IgD-negative memory B cell (primary cell): ENCODE data around the gene SFTPD. TPM values are rescaled to one million over a fixed set of nuclear protein-coding genes. Genes with fewer than 3 reads are reported as not detected.
"Not testable (repeated sequence)": the region's sequence is repeated elsewhere in the genome, so short reads cannot be mapped to it uniquely, and the experiment has no call there.

ENCODE experiments used
- H3K27ac Mint-ChIP-seq, 3 donors: one replicate each; pipeline ENCODE4 v1.8.0; 2020 to 2022; ENCODE audit warnings: mild to moderate bottlenecking in 3 of 3, mixed read lengths in 3 of 3, moderate library complexity in 1 of 3
- H3K27me3 Mint-ChIP-seq: one replicate; pipeline ENCODE4 v1.8.0; 2021; ENCODE audit warnings: mixed read lengths
- H3K36me3 Mint-ChIP-seq: one replicate; pipeline ENCODE4 v1.8.0; 2020; ENCODE audit warnings: mild to moderate bottlenecking, mixed read lengths
- H3K4me1 Mint-ChIP-seq, 3 donors: one replicate each; pipeline ENCODE4 v1.8.0; 2020 to 2022; ENCODE audit warnings: mixed read lengths in 3 of 3, mild to moderate bottlenecking in 1 of 3
- H3K4me3 Mint-ChIP-seq, 4 donors: one replicate each; pipeline ENCODE4 v1.8.0; 2020 to 2022; ENCODE audit warnings: mild to moderate bottlenecking in 4 of 4, mixed read lengths in 4 of 4, moderate library complexity in 3 of 4
- H3K9me3 Mint-ChIP-seq, 3 donors: one replicate each; pipeline ENCODE4 v1.8.0; 2020 to 2021; ENCODE audit warnings: mixed read lengths in 3 of 3, mild to moderate bottlenecking in 1 of 3
- polyA plus RNA-seq: library from polyadenylated mRNA; unstranded; fragments of 300-500 nt; fragmentation: Illumina TruSeq; gene quantifications from one replicate; pipeline ENCODE4 v1.2.3, GENCODE V29; 2021

The SFTPD gene
- polyA plus RNA-seq, 1 donor from 2014 or later, result not detected

DNA sequence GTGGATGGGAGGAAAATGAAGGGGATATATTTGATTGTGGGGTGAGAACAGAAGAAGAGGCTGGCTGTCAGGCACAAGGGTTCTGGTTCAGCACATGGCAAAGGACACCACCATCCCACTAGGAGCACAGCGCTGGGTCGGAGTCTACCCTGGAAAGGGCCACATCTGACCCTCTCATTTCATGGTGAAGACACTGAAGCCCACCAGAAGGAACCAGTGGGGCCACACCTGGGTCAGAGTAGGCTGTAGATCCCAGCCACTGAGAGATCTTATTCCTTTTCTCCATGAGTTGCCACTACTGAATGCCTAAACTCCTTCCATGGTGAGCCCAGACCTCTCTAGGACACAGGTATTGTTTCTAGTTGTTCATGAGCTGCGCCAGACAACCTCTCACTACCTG lies 25.8 kb downstream of the SFTPD start:
- peaks cover 2% of the 10 kb centered on the region for H3K27me3 Mint-ChIP-seq
- H3K27ac Mint-ChIP-seq, result peak overlapping the region in 1 of 3 donors; percentile 72
- H3K36me3 Mint-ChIP-seq, result peaks cover 5% of the 10 kb centered on the region
- peaks cover 0 to 4% (median 1%) of the 10 kb centered on the region in 3 donors for H3K4me1 Mint-ChIP-seq
- H3K4me3 Mint-ChIP-seq, result no peak overlapping the region
- peaks cover 0 to 6% (median 0%) of the 10 kb centered on the region in 3 donors for H3K9me3 Mint-ChIP-seq

DNA sequence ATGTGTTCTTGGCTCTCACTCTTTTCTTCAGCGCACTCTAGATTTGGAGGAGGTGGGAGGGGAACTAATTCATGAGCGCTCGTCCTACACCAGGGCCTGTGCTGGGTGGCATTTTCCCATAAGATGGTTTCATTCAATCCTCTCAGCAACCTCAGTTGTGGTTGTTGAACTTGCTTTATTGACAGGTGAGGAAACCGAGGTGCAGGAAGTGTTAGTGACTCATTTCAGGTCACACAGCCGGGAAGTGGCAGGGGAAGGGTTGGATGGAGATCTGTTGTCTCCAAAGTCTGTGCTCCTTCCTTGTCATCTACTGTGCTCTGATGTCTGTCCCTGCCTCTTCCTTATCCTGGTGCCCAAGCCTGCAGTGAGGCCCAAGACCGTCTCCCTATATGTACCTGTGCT lies 26.9 kb downstream of the SFTPD start:
- not testable (repeated sequence) for H3K9me3 Mint-ChIP-seq, H3K36me3 Mint-ChIP-seq, H3K27me3 Mint-ChIP-seq, H3K4me1 Mint-ChIP-seq, H3K27ac Mint-ChIP-seq, H3K4me3 Mint-ChIP-seq

DNA sequence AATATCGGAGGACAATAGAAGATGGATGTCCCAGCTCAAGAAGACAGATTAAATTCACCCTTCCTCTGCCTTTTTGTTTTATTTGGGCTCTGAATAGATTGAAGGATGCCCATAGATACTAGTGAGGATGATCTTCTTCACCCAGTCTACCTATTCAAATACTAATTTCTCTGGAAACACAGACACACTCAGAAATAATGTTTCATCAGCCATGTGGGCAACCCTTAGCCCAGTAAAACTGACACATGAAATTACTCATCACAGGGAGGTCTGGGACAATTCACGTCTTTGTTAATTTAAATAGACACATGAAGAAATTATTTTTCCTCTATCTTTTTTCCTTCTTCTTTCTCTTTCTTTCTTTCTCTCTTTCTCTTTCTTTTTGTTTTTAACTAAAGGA lies 33.1 kb downstream of the SFTPD start:
- not testable (repeated sequence) for H3K9me3 Mint-ChIP-seq, H3K27ac Mint-ChIP-seq, H3K36me3 Mint-ChIP-seq, H3K27me3 Mint-ChIP-seq, H3K4me3 Mint-ChIP-seq
- peaks cover 0 to 10% (median 2%) of the 10 kb centered on the region in 3 donors for H3K4me1 Mint-ChIP-seq

DNA sequence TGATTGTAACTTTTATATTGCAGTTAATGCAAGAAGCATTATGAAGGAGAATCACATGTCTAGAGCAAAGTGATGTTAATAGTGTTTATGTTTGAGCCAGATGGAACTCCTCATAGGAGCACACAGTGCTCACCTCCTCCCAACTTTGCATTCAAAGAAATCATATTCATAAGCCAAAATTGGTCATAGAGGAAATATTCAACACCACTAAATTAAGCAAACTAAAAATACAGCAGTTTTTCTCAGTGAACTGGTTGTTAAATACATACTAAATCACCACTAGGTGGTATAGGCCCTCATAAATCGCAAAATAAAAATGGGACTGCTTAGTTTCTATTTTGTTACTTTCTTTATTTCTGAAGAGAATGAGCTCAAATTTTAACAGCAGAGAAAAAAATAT lies 34.4 kb downstream of the SFTPD start:
- H3K36me3 Mint-ChIP-seq, H3K27ac Mint-ChIP-seq: not testable (repeated sequence)

DNA sequence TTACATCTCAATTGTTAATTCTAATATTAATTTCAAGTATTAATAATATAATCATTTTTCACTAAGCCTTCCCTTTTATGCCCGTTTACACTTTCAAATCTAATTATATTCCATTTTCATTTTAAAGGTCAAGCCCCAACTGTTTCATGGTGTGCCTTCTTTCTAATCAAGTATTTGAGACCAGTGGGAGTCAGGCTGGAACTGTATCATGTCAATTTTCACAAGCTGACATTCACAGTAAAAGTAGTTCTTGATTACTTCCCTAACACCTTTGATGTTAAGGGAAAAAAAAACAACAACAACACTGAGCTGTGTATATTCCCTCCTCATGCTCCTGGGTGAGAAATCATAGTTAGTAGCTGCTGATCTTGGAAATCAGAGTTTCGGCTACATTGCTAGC lies 38.1 kb downstream of the SFTPD start:
- H3K4me3 Mint-ChIP-seq, result no peak overlapping the region
- H3K27ac Mint-ChIP-seq, result no peak overlapping the region
- peaks cover 6% of the 10 kb centered on the region for H3K27me3 Mint-ChIP-seq
- H3K4me1 Mint-ChIP-seq, result peaks cover 0 to 2% (median 0%) of the 10 kb centered on the region in 3 donors
- H3K9me3 Mint-ChIP-seq, result no peaks in the 10 kb centered on the region
- no peaks in the 10 kb centered on the region for H3K36me3 Mint-ChIP-seq

More for the DNA sequence above, 34.4 kb downstream of the SFTPD start:
- H3K27me3 Mint-ChIP-seq, H3K9me3 Mint-ChIP-seq, H3K4me3 Mint-ChIP-seq: not testable (repeated sequence)
- H3K4me1 Mint-ChIP-seq, result peaks cover 0 to 10% (median 4%) of the 10 kb centered on the region in 3 donors

DNA sequence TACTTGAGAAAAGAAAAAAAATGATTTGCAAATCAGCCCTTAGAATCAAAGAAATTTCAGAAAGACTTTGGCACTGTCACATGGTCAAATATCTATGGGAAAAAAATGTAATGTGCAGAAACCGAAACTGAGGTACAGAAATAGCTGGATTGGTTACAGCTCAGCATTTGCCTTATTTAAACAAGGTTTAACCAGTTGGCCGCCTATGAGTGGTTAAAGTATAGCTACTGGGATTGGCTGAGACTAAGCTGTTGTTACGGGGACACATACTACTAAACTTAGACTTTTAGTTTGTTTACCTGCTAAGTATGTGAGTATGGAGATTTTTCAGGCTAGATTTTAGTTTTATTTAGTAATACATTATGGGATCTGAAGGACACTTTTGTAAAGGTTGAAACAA lies 38.6 kb downstream of the SFTPD start:
- Mint-ChIP-seq H3K27ac (no peak overlapping the region), H3K36me3 (no peaks in the 10 kb centered on the region), H3K27me3 (peaks cover 10% of the 10 kb centered on the region), H3K4me1 (peaks cover 0 to 3% (median 0%) of the 10 kb centered on the region in 3 donors), H3K4me3 (no peak overlapping the region), H3K9me3 (no peaks in the 10 kb centered on the region)

DNA sequence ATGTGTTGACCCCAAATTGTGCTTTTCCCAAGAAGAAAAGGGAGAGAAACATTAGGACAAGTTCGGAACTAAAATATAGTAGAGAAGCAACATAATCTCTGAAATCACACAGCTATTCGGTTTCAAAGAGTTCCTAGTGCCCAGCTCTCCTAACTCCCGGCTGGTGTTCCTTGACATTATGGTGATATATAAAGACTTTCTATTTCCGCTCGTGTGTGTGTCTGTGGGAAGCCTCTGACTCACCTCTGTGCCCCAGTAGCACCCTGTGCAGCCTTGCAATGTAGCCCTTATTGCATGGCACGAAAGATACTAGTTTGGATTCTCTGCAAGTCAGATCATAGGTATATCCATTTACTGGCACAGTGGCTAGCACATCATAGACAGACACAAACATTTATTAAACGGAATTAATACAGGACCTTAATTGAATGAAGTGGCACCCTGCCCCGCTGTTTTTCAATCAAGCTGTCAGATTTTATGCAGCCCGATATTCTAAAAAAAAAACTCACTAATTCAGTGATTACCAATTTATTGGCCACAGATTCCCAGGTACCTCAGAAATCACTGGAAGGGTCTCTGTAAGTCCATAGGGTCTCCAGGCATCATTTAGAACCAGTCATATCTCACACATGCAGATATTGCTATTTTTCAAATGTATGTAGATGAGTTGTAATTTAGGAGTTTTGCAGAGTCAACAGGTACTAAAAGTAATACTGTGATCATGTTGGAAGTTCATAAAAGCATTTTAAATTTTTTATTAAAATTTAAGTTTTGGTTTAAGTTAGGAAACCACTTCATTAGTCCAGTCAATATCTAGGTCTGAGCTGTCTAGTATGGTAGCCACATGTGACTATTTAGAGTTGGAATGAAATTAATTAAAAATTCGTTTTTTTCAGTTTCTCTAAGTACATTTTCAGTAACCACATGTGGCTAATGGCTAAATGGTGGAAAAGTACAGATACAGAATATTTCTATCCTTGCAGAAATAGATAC lies 43.3 kb downstream of the SFTPD start:
- peak overlapping the region in 1 of 3 donors; percentile 15 for H3K27ac Mint-ChIP-seq
- H3K4me1 Mint-ChIP-seq, result peaks cover 4 to 14% (median 10%) of the 10 kb centered on the region in 3 donors
- peaks cover 32% of the 10 kb centered on the region for H3K27me3 Mint-ChIP-seq
- H3K9me3 Mint-ChIP-seq, result peaks cover 0 to 3% (median 0%) of the 10 kb centered on the region in 3 donors
- peaks cover 2% of the 10 kb centered on the region for H3K36me3 Mint-ChIP-seq
- peak overlapping the region; percentile 8 to 94 (median 86) for H3K4me3 Mint-ChIP-seq

DNA sequence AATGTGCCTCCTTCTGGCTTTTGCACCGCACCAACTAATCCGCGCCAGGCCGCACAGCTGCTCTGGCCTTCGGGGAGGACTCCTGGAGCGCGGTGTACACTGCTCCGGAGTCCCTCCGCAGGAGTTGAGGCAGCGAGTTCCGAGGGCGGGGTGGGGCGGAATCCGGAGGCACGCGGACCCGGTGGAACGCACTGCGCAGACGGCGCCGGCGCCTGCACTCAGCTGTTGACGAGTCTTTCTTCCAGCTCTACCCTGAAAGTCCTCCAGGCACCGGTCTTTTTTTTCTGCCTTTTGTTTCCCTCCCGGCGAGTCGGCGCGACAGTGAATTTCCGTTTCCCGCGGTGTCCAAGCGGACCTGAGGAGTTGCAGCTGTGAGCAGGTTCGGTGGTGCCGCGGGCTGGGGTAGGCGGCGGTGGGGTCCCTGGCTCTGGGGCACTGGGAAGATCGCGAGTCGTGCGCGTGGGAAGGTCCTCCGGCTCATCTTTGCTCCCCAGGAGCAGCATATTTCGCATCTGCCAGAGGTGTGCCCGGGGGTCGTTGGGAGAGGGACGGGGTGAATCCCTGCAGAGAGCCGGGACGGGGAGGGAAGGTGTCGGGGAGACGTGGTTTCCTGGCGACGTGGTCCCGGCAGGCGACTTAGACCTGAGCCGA lies 44.1 kb downstream of the SFTPD start:
- Mint-ChIP-seq H3K9me3 (peaks cover 0 to 3% (median 0%) of the 10 kb centered on the region in 3 donors), H3K4me3 (peak overlapping the region; percentile 8 to 94 (median 86)), H3K36me3 (peaks cover 2% of the 10 kb centered on the region), H3K27me3 (peaks cover 29% of the 10 kb centered on the region), H3K27ac (peak overlapping the region in 1 of 3 donors; percentile 15), H3K4me1 (peaks cover 4 to 12% (median 10%) of the 10 kb centered on the region in 3 donors)

DNA sequence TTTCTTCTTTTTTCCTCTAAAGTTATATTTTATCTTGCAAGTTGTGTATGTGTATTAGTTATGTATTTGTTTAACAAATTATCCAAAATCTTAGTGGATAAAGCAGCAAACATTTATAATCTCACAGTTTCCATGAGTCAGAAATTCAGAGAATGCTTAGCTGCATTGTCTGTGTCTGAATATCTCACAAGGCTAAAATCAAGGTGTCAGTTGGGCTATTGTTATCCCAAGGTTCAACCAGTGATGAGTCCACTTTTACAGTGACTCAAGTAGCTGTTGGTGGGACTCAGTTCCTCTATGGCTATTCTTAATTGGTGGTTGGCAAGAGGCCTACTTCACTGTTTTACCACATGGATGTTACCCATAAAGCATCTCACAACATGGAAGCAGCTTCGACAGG lies 47.3 kb downstream of the SFTPD start:
- H3K27me3 Mint-ChIP-seq, result peaks cover 37% of the 10 kb centered on the region
- H3K4me1 Mint-ChIP-seq, result peaks cover 4 to 12% (median 10%) of the 10 kb centered on the region in 3 donors
- H3K27ac Mint-ChIP-seq, H3K4me3 Mint-ChIP-seq, H3K36me3 Mint-ChIP-seq, H3K9me3 Mint-ChIP-seq: not testable (repeated sequence)

DNA sequence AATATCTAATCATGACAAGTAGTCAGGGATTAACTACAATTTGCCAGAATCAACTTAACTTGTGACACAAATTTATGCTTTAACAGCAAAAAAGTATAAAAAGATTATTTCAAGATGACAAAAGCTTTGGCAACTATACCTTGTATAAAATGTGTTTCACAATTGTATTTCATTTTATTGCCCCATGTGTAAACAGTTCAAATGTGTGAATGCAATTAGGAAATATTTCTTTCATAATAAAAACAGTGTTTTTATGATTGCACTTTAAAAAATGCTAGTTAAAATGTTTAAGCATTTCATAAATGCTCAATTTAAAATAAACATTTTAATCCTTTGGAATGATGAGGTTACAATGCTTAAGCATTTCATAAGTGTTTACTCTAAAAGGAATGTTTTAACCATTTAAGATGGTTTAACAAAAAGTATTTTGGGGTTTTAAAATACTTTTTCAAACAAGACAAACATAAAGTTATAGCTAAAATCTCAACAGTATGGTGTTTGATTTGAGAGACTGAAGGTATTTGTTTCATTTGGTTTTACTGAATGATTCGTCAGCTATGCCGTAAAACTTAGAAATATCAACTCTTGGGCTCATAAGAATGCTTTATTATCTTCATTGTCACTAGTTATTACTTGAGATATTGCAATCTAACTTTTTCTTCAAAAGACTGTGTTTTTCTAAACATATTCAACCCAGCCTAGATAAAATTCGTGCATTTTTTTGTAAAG lies 50.1 kb downstream of the SFTPD start:
- Mint-ChIP-seq H3K9me3 (peaks cover 0 to 3% (median 0%) of the 10 kb centered on the region in 3 donors), H3K27me3 (peaks cover 20% of the 10 kb centered on the region), H3K27ac (no peak overlapping the region), H3K4me1 (peaks cover 0 to 6% (median 1%) of the 10 kb centered on the region in 3 donors), H3K36me3 (peaks cover 2% of the 10 kb centered on the region), H3K4me3 (no peak overlapping the region)

DNA sequence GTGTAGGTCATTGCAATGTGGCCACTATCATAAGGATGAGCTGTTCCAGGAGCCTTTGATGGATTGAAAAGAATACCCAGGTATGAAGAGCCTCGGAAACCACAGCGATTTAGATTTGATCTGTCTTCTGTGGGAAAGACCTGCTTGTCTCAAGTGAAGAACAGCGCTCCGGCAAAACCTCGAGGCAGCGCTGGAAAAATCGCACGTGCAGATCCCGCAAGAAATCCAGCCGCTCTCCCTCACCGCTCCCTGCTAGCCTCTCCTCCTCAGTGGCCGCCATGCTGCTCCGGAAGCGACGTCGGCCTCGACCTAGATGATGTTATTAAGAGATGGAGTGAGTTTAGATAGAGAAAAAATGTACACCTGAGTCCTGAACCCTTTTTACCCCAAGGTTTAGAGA lies 56.0 kb downstream of the SFTPD start:
- not testable (repeated sequence) for H3K27ac Mint-ChIP-seq, H3K36me3 Mint-ChIP-seq, H3K4me3 Mint-ChIP-seq, H3K4me1 Mint-ChIP-seq, H3K9me3 Mint-ChIP-seq
- H3K27me3 Mint-ChIP-seq, result peaks cover 17% of the 10 kb centered on the region

DNA sequence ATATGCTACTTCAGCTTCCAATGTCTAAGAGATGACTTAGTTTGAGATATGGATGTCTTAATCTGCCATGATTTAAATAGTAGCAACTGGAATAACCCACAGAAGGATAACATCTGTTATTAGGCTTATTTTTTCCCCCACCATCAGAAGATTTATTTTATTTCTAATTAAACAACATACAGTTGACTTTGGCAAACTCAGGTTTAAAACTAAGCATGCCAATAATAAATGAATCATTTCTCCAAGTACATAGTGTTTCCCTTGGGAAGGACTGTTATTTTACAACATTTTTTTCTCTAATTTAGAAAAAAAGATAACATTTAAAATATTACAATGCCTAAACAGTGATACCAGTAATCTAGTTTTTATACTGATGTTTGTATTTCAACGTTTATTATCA lies 58.4 kb downstream of the SFTPD start:
- Mint-ChIP-seq H3K36me3 (no peaks in the 10 kb centered on the region), H3K27ac (no peak overlapping the region), H3K4me3 (no peak overlapping the region), H3K4me1 (peaks cover 0 to 1% (median 0%) of the 10 kb centered on the region in 3 donors), H3K27me3 (peaks cover 17% of the 10 kb centered on the region), H3K9me3 (no peaks in the 10 kb centered on the region)

DNA sequence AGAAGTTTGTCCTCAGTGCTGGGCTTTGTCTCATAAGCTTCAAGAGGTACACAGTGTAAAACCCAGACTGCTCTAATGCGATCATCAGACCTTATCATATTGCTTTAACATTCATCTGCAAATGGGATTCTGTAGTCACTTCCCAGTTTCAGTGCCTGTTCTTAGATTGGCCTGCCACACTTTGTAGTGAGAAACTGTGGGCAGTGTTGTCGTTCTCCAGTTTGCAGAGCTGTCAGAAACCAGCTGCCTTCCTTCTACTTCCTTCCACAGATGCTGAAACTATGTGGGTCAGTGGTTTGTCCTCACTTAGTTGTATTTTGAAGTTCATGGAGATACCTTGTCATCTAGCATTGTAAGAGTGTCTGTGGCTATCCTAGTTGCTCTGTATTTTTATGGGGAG lies 59.9 kb downstream of the SFTPD start:
- H3K27ac Mint-ChIP-seq, H3K9me3 Mint-ChIP-seq, H3K4me3 Mint-ChIP-seq, H3K36me3 Mint-ChIP-seq, H3K4me1 Mint-ChIP-seq: not testable (repeated sequence)
- H3K27me3 Mint-ChIP-seq, result peaks cover 17% of the 10 kb centered on the region
